HG03060 (cell line): ENCODE data around the gene SERTAD3.
"Not testable (repeated sequence)": the region's sequence is repeated elsewhere in the genome, so short reads cannot be mapped to it uniquely, and the experiment has no call there.

ENCODE experiments used
- ATAC-seq: cut with Tn5 transposase; IDR thresholded peaks from one replicate; pipeline ENCODE4 v1.9.1; 2021; ENCODE audit warnings: low read depth, moderate number of reproducible peaks; ENCODE audit not compliant: unreplicated experiment

SERTAD3 gene, protein sequence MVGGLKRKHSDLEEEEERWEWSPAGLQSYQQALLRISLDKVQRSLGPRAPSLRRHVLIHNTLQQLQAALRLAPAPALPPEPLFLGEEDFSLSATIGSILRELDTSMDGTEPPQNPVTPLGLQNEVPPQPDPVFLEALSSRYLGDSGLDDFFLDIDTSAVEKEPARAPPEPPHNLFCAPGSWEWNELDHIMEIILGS

GRCh38 chr19:40444000-40444824, at the start of gene SERTAD3:
Gene SERTAD3, minus strand, starts transcription at chr19:40444335. Its CDS starts 2,255 bp downstream, at chr19:40442080.
- ATAC-seq: peak; percentile 44

DNA sequence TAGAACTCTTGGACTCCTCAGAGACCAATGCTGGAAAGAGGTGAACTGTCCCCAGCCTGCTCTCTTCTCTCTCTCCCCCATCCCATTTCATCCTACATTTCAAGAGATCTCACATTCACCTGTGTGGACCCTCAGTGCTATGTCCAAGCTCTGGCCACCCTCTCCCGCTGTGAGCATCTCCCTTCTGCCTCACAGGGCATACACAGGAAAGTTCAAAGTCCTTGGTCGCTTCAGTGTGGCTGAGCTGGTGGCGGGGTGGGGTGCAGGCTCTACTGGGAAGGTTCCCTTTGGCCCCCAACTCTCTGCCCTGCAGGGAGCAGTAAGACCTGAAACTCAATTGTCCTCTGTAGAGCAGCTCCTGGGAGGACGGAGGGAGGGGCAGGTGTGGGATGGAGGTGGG, 49.6 kb upstream of the SERTAD3 start:
- ATAC-seq: no peak

GRCh38 chr19:40492274-40492673, 48.1 kb upstream of the SERTAD3 start:
- ATAC-seq: no peak

GRCh38 chr19:40489882-40490230, 45.7 kb upstream of the SERTAD3 start:
- no peak for ATAC-seq

GRCh38 chr19:40486017-40486416, 41.9 kb upstream of the SERTAD3 start:
- ATAC-seq: no peak

DNA sequence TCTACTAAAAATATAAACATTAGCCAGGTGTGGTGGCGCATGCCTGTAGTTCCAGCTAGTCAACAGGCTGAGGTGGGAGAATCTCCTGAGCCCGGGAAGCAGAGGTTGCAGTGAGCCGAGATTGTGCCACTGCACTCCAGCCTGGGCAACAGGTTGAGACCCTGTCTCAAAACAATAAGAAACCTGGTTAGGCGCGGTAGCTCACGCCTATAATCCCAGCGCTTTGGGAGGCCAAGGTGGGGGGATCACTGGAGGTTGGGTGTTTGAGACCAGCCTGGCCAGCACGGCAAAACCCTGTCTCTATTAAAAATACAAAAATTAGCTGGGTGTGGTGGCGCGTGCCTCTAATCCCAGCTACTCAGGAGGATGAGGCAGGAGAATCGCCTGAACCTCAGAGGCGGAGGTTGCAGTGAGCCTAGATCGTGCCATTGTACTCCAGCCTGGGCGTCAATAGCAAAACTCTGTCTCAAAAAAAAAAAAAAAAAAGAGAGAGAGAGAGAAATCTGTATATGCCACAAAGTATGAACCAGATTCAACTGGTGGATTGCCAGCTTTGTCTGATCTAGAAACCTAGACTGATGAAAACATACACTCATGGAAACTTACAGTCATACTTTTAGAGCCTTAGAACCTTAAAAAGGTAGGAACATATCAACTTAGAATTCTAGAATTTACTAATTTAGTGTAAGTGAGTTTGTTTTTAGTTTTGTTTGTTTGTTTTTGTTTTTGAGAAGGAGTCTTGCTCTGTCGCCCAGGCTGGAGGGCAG, 31.9 kb upstream of the SERTAD3 start:
- not testable (repeated sequence) for ATAC-seq

DNA sequence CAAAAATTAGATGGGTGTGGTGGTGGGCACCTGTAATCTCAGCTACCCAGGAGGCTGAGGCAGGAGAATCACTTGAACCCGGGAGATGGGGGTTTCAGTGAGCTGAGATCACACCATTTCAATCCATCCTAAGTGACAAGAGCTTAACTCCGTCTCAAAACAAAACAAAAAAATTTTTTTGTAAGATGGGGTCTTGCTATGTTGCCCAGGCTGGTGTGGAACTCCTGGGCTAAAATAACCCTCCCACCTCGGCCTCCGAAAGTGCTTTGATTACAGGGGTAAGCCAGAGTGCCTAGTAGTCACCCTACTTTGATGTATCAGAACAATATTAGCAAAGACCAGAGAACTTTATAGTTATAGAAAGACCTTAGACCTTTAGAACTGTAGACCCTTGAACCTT, 30.6 kb upstream of the SERTAD3 start:
- ATAC-seq: no peak

- no peak for ATAC-seq
Observed at GRCh38 chr19:40472516-40472915, 28.4 kb upstream of the SERTAD3 start.

DNA sequence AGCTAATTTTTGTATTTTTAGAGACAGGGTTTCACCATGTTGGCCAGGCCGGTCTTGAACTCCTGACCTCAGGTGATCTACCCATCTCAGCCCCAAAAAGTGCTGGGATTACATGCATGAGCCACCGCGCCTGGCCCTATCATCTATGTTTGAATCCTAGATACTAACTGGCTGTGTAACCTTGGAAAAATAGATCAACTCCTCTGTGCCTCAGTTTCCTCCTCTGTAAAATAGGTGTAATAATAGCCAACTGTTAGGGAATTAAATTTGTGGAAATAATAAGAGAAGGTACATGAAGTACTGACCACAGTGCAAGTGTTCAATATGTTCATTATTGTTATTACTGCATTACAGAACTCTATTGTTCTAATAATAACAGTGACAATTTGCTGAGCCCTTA, 27.0 kb upstream of the SERTAD3 start:
- no peak for ATAC-seq

- ATAC-seq: no peak
Observed at GRCh38 chr19:40469011-40469410, 24.9 kb upstream of the SERTAD3 start.

GRCh38 chr19:40466985-40467734, 23.0 kb upstream of the SERTAD3 start, which contains the start of gene SPTBN4:
Gene SPTBN4, plus strand, starts transcription at chr19:40467001. Its CDS starts 5,621 bp downstream, at chr19:40472622.
- no peak for ATAC-seq

DNA sequence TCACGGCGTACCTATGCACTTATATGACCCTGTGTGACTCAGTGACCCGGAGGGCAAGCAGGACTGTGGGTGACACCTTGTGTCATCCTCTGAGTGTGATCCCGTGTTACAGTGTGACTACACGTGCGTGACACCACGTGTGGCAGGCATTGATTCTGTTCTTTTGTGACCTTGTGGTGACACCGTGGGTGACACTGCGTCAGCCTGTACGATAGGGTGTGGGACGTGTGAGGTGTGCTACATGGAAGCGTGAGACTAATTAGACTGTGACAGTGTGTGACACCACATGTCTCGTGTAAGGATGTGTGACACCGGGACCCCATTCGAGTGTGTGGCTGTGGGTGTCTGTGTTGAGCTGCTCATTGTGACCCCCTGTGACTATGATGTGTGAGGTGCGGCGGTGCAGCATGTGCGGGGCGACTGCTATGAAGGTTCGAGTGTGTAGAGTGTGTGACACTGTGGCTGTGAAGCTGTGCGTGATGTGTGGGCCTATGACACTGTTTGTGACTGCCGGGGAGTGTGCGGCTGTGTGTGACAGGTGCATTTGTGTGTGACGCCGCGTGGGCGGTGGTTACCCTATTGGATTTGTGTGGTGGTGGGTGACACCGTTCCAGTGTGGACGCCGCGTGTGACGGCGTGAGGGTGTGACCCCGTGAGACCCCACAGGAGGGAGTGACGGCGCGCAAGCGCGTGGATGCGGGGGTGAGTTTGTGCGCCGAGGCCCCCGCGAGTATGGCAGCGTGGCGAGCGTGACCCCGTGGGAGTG, 22.3 kb upstream of the SERTAD3 start:
- ATAC-seq: peak; percentile 35

DNA sequence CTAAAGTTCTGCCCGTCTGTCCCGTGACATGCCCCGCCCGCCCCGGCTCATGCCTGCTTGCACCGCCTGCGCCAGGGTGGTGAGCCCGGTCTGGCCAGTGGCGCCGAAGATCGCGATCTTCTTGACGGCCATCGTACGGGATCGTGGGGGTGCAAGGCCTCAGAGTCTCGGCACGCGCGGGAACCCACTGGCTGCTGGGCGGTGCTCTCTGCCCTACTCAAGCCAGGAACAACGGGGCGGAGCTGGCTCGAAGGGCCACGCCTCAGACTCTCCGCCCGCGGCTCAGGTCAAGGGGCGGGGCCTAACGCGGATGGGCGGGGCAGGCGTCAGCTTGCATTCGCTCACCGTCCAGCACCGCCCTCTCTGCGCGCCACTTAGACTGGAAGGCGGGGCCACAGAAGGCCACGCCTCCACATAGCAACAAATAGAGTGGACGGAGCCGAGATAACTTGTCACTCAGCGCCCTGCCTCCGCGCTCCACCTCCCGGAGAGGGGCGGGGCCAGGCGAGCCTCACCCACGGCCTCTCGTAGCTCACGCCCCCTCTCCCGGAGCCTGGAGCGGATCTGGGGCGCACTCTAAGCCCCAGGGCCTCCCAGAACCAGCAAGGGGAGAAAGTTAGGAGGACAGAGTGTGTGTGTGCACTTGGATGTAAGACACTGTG, 21.6 kb upstream of the SERTAD3 start, which contains the start of gene BLVRB:
Gene BLVRB, minus strand, starts transcription at position 189 of the 662 bp plus-strand sequence. Its CDS starts 57 bp downstream, at position 132.
- peak; percentile 62 for ATAC-seq

- no peak for ATAC-seq
Observed at GRCh38 chr19:40465025-40465556, 21.0 kb upstream of the SERTAD3 start.

- no peak for ATAC-seq
Observed at GRCh38 chr19:40464059-40465024, 20.2 kb upstream of the SERTAD3 start.

- ATAC-seq: not testable (repeated sequence)
Observed at GRCh38 chr19:40463587-40464037, 19.5 kb upstream of the SERTAD3 start.

DNA sequence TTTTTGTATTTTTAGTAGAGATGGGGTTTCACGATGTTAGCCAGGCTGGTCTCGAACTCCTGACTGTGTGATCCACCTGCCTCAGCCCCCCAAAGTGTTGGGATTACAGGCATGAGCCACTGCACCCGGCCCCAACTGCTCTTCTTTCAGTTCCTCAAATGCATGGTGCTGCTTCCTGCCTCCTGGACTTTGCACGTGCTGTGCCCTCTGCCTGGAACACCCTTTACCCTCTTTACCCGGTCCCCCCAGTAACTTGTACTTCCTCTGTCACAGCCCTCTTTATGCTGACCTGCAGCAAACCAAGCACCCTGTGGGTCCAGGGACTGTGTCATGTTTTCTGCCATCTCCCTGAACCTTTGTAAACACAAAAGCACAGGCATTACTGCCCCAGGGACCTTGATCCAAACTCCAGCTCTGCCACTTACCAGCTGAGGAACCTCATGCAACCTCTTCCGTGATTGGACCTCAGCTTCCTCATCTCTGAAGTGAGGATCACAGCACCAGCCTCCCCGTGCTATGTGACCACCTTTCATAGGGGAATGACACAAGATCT, 17.6 kb upstream of the SERTAD3 start:
- ATAC-seq: no peak
